ENCODE data around the gene CACNA1H. TPM values are rescaled to one million over a fixed set of nuclear protein-coding genes. Genes with fewer than 3 reads are reported as not detected.

The CACNA1H gene
- total RNA-seq, 1 experiment from 2014 or later = 24.3 TPM

- Histone ChIP-seq H3K27me3 (ENCODE audit: insufficient read depth, low read length) (no peaks in the 10 kb centered on the region), H3K9ac (ENCODE audit: low read length) (no peak overlapping the region), H3K4me3 (replicated peaks in 1 of 2; ENCODE audit: low read depth in 1 of 2, low read length in 2 of 2) (no peak overlapping the region), H3K79me2 (ENCODE audit: insufficient read depth, low read length) (no peaks in the 10 kb centered on the region), H3K4me1 (ENCODE audit: control insufficient read depth in 1 of 2, insufficient read depth in 2 of 2, low read length in 2 of 2) (no peaks in the 10 kb centered on the region), H2AFZ (ENCODE audit: low read depth, low read length, poor library complexity, severe bottlenecking) (no peak overlapping the region), H4K20me1 (ENCODE audit: insufficient read depth) (no peaks in the 10 kb centered on the region), H3K9me2 (ENCODE audit: insufficient read depth) (no peaks in the 10 kb centered on the region), H3K4me2 (ENCODE audit: low read length) (no peak overlapping the region), H3K27ac (ENCODE audit: low read depth, low read length) (no peak overlapping the region), H3K9me3 (ENCODE audit: control insufficient read depth in 1 of 2, insufficient read depth in 1 of 2, low read depth in 1 of 2, low read length in 2 of 2) (no peaks in the 10 kb centered on the region), H3K36me3 (ENCODE audit: control insufficient read depth in 1 of 2, insufficient read depth in 2 of 2, low read length in 2 of 2) (no peaks in the 10 kb centered on the region)
- RAD21 ChIA-PET (ENCODE audit: low non-redundant PET in 1 of 2, low total read pairs in 2 of 2, uncharacterized antibody in 2 of 2, unreplicated experiment in 2 of 2) = no interaction called here
- no TSS peak for BruUV-seq (replicated peaks)
- POLR2A ChIA-PET = no interaction called here
- CTCF ChIA-PET = no interaction called here
- intact Hi-C loops (cut with micrococcal nuclease) = no loop called here
- DNase-seq (ENCODE audit: low read depth, low spot score) = no peak
- ATAC-seq = no peak
- TF ChIP-seq TCF7L2 (IDR thresholded peaks at IDR 0.05; ENCODE audit: borderline replicate concordance, extremely low read depth, insufficient read depth, insufficient read length) (no peak), EGR1 (IDR thresholded peaks at IDR 0.05; ENCODE audit: low read depth) (no peak), ZNF274 (IDR thresholded peaks at IDR 0.05; ENCODE audit: low read depth, low read length) (no peak), MAX (IDR thresholded peaks at IDR 0.05) (no peak), CTCF (IDR thresholded peaks at IDR 0.05 in 2 of 3, conservative IDR thresholded peaks at IDR 0.05 in 1 of 3; ENCODE audit: borderline replicate concordance in 1 of 3, insufficient read depth in 1 of 3, low read depth in 2 of 3, low read length in 2 of 3) (no peak), CEBPB (IDR thresholded peaks at IDR 0.05; ENCODE audit: low read depth) (no peak), YY1 (IDR thresholded peaks at IDR 0.05; ENCODE audit: extremely low read depth, insufficient replicate concordance, low read depth, low read length) (no peak), JUND (IDR thresholded peaks at IDR 0.05) (no peak), RAD21 (IDR thresholded peaks at IDR 0.05; ENCODE audit: low read depth) (no peak), ZFX (IDR thresholded peaks at IDR 0.05) (no peak), ELF1 (IDR thresholded peaks at IDR 0.05; ENCODE audit: borderline replicate concordance, low read depth) (no peak), EZH2phosphoT487 (IDR thresholded peaks at IDR 0.05; ENCODE audit: borderline replicate concordance) (no peak)
These were observed 56.2 kb downstream of the CACNA1H start for GRCh38 chr16:1209081-1209480.
